HCT116 (cell line): ENCODE data around the gene MAPK6.

Source experiments
- CTCF ChIP-seq, 3 experiments: fragments of 200-600 bp in 1 of 3; sonication (generic) in 1 of 3; IDR thresholded peaks in 2 of 3; conservative IDR thresholded peaks in 1 of 3; 2 replicates each; pipeline ENCODE4 v1.5.1; 2012 to 2017; ENCODE audit warnings: low read depth in 2 of 3, low read length in 2 of 3, antibody characterized with exemption in 1 of 3, borderline replicate concordance in 1 of 3, control low read depth in 1 of 3, mild to moderate bottlenecking in 1 of 3, mixed read lengths in 1 of 3, mixed run types in 1 of 3, moderate library complexity in 1 of 3; ENCODE audit not compliant: insufficient read depth in 1 of 3
- EGR1 ChIP-seq: IDR thresholded peaks from 2 replicates; pipeline ENCODE4 v1.6.1; 2012; ENCODE audit warnings: low read depth
- EZH2 ChIP-seq: fragments of 200-600 bp; sonication (generic); IDR thresholded peaks from 2 replicates; pipeline ENCODE4 v1.6.1; 2017; ENCODE audit warnings: antibody characterized with exemption, mixed run types
- POLR2A ChIP-seq: IDR thresholded peaks from 2 replicates; pipeline ENCODE4 v1.7.0; 2011; ENCODE audit warnings: borderline replicate concordance; ENCODE audit not compliant: insufficient read depth, insufficient read length; ENCODE audit errors: extremely low read depth
- SIN3A ChIP-seq: IDR thresholded peaks from 2 replicates; pipeline ENCODE4 v1.6.1; 2012; ENCODE audit warnings: low read depth
- YY1 ChIP-seq: IDR thresholded peaks from 2 replicates; pipeline ENCODE4 v1.6.1; 2011; ENCODE audit warnings: low read length, low read depth, moderate library complexity, mild to moderate bottlenecking; ENCODE audit not compliant: insufficient replicate concordance; ENCODE audit errors: extremely low read depth
- TF ChIP-seq, protein P1 (sequence below): IDR thresholded peaks from 2 replicates; pipeline ENCODE4 v1.6.1; 2012

DNA sequence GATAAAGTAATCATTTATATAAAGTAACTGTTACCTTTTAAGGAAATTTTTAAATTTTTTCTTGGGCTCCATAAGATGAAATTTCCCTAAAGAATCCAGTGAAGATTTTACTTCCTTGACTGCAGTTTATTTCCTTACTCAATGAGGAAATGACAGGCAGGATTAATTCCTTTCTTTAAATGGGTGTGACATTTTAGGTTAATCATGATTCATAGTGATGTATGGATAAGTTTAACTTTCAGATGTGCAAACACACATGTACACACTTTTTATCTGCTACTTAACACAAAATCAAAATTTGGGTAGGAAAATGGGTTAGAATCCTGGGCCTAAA, 36.3 kb upstream of the MAPK6 start:
- TF ChIP-seq, protein P1, sequence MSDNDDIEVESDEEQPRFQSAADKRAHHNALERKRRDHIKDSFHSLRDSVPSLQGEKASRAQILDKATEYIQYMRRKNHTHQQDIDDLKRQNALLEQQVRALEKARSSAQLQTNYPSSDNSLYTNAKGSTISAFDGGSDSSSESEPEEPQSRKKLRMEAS, result no peak
- no peak for TF ChIP-seq SIN3A
- no peak for TF ChIP-seq CTCF (IDR thresholded peaks at IDR 0.05 in 2 of 3, conservative IDR thresholded peaks at IDR 0.05 in 1 of 3; ENCODE audit: borderline replicate concordance in 1 of 3, insufficient read depth in 1 of 3, low read depth in 2 of 3, low read length in 2 of 3)
- no peak for TF ChIP-seq POLR2A
- TF ChIP-seq EZH2, result no peak
- TF ChIP-seq EGR1, result no peak
- TF ChIP-seq YY1, result no peak
